OCI-LY3 (cell line): ENCODE results near the gene FUT8.

ENCODE experiments used
- H2AFZ ChIP-seq: fragments of 200-600, 300-600 bp; shearing (Covaris generic); 2 replicates; pipeline ENCODE4 v1.6.0; 2014; ENCODE audit warnings: antibody characterized with exemption, low read depth, low read length
- H3K27ac ChIP-seq: fragments of 200-600, 300-600 bp; sonication (generic); 2 replicates; pipeline ENCODE4 v1.5.1; 2014; ENCODE audit warnings: mild to moderate bottlenecking, low read length, moderate library complexity, mixed read lengths
- H3K27me3 ChIP-seq: fragments of 200-600, 300-600 bp; sonication (generic); 2 replicates; pipeline ENCODE4 v1.6.1; 2014; ENCODE audit warnings: low read depth, low read length, mixed read lengths
- H3K36me3 ChIP-seq: fragments of 200-600, 300-600 bp; sonication (generic); replicated peaks from 2 replicates; pipeline ENCODE3; 2014; ENCODE audit warnings: low read depth, low read length, mixed read lengths
- H3K4me1 ChIP-seq: fragments of 300-600, 200-600 bp; sonication (generic); 2 replicates; pipeline ENCODE4 v1.6.1; 2014; ENCODE audit warnings: low read length, mixed read lengths
- H3K4me2 ChIP-seq: fragments of 200-600, 300-600 bp; sonication (generic); 2 replicates; pipeline ENCODE4 v1.6.1; 2014; ENCODE audit warnings: low read length, mixed read lengths
- H3K4me3 ChIP-seq: fragments of 300-600, 200-600 bp; sonication (generic); 2 replicates; pipeline ENCODE4 v1.5.1; 2014; ENCODE audit warnings: antibody characterized with exemption, mild to moderate bottlenecking, low read length, moderate library complexity
- H3K79me2 ChIP-seq: fragments of 300-600, 200-600 bp; shearing (Covaris generic); 2 replicates; pipeline ENCODE4 v1.6.1; 2014; ENCODE audit warnings: mild to moderate bottlenecking, low read length, mixed read lengths
- H3K9ac ChIP-seq: fragments of 300-600, 200-600 bp; shearing (Covaris generic); 2 replicates; pipeline ENCODE4 v1.6.0; 2014; ENCODE audit warnings: mild to moderate bottlenecking, low read length, moderate library complexity
- H3K9me3 ChIP-seq: fragments of 200-600, 300-600 bp; shearing (Covaris generic); 2 replicates; pipeline ENCODE4 v1.6.1; 2014; ENCODE audit warnings: low read length, mixed read lengths; ENCODE audit not compliant: insufficient read depth
- H4K20me1 ChIP-seq: fragments of 200-600, 300-600 bp; sonication (generic); 2 replicates; pipeline ENCODE4 v1.6.1; 2016; ENCODE audit warnings: low read length, mixed read lengths; ENCODE audit not compliant: insufficient read depth
- EZH2phosphoT487 ChIP-seq: fragments of 200-600 bp; shearing (Covaris generic); IDR thresholded peaks from 2 replicates; pipeline ENCODE4 v1.6.1; 2018; ENCODE audit warnings: antibody characterized with exemption, mixed run types, low read depth
- TF ChIP-seq, protein P1 (sequence below): fragments of 200-600, 300-600 bp; sonication (generic); IDR thresholded peaks from 2 replicates; pipeline ENCODE4 v1.5.1; 2014; ENCODE audit warnings: antibody characterized with exemption, low read length, low read depth

The FUT8 gene

DNA sequence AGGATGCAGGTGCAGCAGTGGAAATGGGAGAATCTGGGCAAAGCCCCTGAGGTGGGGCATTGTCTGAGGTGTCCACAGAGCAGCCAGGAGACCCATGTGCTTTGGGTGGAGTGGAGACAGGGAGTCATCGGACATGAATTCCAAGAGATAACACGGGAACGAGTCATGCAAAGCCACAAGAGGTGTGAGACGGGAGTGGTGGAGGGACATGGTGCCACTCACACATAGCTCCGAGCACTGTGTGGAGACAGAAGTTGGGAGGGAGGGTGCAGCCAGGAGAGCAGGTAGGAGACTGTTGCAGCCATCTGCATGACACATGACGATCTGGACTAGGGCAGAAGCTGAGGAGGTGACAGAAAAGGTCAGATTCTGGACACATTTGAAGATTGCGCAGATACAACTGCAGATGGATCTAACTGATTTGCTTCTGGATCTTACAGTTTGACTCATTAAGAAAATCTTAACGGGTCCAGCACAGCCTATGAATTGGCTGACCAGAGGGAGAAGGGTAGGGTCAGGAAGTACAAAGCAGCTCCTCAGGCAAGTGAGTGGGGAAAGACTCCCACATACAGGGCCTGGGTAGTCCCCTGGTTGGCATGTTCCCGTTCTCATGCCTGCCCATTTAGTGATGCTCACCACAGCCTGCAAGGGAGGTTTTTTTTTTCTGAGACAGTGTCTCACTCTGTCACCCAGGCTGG is 379.8 kb downstream of the FUT8 start:
- Histone ChIP-seq H3K9ac (no peak overlapping the region), H3K9me3 (no peaks in the 10 kb centered on the region), H3K4me3 (no peak overlapping the region), H3K36me3 (no peaks in the 10 kb centered on the region), H3K79me2 (no peaks in the 10 kb centered on the region), H3K27me3 (0 out of 2 replicates have a peak, but pooled peaks cover 5% of the 10 kb centered on the region), H2AFZ (no peak overlapping the region), H4K20me1 (no peaks in the 10 kb centered on the region), H3K4me2 (no peak overlapping the region), H3K4me1 (no peaks in the 10 kb centered on the region), H3K27ac (no peak overlapping the region)
- no peak for TF ChIP-seq EZH2phosphoT487
- TF ChIP-seq, protein P1, sequence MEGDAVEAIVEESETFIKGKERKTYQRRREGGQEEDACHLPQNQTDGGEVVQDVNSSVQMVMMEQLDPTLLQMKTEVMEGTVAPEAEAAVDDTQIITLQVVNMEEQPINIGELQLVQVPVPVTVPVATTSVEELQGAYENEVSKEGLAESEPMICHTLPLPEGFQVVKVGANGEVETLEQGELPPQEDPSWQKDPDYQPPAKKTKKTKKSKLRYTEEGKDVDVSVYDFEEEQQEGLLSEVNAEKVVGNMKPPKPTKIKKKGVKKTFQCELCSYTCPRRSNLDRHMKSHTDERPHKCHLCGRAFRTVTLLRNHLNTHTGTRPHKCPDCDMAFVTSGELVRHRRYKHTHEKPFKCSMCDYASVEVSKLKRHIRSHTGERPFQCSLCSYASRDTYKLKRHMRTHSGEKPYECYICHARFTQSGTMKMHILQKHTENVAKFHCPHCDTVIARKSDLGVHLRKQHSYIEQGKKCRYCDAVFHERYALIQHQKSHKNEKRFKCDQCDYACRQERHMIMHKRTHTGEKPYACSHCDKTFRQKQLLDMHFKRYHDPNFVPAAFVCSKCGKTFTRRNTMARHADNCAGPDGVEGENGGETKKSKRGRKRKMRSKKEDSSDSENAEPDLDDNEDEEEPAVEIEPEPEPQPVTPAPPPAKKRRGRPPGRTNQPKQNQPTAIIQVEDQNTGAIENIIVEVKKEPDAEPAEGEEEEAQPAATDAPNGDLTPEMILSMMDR: no peak
